NCI-H1694 treated with DMSO at 0.1 percent for 48 hours (cell line): ENCODE results near the gene CPED1.
A peak's percentile ranks its signal among the peaks of the same experiment; 100 is the strongest.
"Not testable (repeated sequence)": the region's sequence is repeated elsewhere in the genome, so short reads cannot be mapped to it uniquely, and the experiment has no call there.

ENCODE experiments used
- DNase-seq: peaks from one replicate; lab custom pipeline; 2025; lab: John Stamatoyannopoulos, UW

The CPED1 gene

DNA sequence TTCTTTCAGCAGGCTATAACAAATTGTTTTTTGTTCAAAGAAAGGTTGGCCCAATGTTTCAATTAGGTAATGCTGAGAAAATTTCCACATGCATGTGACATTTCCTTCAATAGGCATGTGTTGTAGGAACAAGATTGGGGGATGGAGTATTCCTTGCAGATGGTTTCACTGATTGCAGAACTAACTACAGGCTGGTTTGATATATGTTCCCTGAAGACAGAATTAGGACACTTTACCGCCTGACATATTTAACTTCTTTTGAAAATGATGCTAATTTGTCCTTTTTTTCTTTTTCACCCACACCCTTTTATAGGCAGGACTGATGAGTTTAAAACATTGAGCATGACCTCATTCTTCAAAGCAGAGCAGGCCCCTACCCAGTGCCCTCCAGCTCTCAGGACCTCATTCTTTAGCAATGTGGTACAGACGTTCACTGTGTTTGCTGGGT, 163.3 kb downstream of the CPED1 start:
- DNase-seq: no peak

DNA sequence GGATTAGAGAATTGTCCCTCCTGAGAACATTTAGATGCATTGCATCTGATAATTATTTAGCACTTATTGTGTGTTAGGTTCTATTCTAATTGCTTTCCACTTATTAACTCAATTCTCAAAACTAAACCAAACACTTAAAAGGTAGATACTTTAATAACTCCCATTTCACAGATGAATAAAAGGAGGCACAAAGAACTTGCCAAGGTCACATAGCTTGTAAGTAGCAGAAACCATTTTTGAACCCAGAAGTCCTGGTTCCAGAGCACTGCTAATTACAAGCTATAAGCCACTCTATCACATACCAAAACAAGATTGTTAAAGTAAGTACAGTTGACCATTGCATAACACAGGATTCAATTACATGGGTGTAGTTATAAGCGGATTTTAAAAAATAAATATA, 164.9 kb downstream of the CPED1 start:
- no peak for DNase-seq

DNA sequence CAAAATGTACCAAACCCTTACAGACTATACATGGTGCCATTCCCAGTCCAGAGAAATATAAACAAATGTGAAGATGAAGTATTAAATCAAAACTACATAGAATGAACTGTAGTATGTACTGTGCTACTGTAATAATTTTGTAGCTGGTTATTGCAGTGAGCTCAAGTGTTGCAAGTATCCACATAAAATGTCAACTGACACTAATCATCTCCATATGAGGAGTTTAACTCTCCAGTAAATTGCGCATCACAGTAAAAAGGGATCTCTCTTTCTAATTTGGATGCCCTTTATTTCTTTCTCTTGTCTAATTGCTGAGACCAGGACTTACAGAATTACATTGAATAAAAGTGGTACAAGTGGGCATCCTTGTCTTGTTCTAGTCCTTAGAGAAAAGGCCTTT, 165.5 kb downstream of the CPED1 start:
- DNase-seq: no peak

DNA sequence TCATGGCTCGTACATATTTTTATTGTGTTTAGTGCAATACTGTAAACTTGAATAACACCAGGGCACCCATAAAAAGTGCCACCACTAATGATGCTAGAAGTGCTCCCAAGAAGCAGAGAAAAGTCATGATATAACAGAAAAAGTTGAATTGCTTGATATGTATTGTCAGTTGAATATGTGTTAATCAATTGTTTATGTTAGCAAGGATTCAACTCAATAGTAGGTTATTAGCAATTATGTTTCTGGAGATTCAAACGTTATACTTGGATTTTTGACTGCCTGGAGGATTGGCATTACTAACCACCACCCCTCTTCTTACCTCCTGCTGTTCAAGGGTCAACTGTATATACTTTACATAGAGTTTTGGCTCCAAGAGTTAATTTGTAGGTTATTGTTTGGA, 168.3 kb downstream of the CPED1 start:
- no peak for DNase-seq

DNA sequence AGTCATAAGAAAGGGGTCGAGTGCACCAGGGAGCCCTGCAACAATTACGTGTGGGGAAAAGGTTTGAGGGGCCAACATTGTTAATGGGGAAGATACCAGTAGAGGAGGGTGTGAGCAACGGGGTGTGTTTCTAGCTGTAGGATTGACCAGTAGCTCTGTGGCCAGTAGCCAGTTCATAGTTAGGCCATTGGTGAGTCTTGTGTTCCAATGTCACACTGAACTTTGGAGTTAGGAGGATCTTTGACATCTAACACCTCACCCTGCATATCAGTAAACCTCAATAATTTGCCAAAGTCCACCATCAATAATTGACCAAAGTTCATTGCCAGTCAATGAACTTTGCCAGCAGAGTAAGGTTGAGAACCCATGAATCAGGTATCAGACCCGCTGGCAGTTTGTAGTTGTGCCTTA, 168.8 kb downstream of the CPED1 start:
- no peak for DNase-seq

DNA sequence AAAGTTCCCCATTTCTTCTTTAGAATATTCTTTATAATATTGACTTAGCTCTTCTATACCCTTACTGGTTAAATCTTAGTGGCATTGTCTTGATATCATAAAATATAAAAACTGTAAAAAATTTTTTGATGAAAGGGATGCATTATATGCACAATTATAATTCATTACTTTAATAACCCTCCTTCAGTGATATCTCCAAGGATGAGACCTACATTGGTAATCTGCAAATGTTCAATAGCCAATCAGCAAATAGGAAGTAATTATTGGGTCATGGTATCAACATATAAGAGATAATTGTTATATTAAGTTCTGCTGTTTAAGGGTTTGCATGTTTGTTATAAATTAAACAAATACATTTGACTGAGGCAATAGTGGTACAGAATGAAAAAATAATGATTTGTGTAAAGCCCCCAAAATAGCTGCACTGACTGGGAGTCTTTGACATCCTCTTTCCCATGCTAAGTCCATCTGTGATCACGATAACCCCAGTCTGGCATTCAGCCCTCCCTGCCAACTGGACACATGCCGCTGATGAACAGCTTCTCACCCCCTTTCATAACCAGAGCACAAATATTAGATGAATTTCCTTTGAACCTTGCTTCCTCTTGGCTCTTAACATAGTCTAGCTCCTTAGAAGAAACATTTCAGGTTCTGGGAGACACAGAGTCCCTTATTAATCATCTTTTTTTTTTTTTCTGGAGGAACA, 169.5 kb downstream of the CPED1 start:
- no peak for DNase-seq

DNA sequence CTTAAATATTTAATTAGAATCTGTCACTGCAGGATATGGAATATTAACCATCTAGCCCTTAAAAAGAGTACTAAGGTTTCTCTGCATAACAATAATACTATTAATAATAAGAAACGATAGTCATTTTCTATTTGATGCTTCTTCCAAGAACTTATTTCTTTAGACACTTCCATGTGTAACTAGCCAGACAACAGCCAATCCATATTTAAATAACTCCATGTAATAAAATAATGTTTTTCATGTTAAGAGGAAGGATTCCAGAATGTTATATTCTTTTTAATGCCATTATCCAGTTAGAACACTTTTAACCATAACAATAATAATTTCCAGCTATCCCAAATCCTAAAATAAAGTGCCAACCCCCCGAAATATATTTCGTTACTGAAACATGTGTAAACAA, 170.2 kb downstream of the CPED1 start:
- DNase-seq: no peak

DNA sequence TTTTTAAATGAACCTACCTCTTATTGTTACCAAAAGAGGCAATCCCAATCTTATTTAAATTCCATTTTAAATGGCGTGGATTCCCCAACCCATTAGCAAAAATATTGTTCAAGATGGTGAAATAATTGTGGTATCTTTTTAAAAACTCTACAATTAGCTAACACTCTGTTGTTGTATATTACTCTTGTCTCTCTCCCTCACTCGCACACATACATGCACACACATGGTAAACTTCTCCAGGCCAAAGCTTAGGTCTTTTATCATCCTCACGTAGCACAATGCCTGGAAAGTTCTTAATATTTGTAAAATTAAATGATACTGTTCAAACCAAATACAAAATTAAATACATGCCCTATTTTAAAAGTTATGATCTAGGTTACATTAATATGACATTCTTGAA, 171.0 kb downstream of the CPED1 start:
- DNase-seq: no peak

DNA sequence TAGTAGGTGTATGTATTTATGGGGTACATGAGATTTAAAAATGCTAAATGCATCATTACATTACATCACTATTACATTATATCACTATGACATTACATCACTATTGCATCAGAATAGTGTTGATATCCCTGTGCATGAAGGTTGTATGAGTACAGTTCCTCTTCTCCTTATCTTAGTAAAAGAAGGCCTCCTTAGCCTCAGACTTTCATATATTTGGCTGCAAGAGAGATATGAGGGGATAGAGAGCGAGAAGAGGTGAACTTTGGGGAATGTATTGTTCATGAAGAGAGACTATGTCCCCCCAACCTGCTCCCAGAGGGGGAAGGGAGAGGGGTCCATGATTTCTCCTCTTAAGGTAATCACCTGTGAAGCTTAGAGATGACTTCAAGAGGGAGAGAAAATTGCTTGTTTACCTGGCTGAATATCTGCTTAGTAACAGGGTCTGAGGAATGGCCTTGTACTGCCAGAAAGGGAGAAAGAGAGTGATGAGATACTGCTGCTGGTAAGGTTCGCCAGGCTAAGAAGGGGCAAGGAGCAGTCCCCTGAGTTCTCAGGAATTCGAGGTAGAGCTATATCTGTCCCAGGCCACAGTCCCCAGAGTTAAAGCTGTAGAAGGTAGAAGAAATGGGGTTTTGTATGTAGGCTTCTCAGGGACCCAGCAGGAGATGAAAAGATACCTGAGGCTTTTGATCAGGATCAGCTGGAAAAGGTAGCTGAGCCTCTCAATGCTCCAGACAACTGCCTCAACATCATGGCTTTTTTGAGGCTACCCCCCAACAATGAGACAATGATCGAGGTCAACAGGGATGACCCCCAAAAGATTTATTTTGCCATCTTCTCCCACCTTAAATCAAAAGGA, 171.9 kb downstream of the CPED1 start:
- no peak for DNase-seq

DNA sequence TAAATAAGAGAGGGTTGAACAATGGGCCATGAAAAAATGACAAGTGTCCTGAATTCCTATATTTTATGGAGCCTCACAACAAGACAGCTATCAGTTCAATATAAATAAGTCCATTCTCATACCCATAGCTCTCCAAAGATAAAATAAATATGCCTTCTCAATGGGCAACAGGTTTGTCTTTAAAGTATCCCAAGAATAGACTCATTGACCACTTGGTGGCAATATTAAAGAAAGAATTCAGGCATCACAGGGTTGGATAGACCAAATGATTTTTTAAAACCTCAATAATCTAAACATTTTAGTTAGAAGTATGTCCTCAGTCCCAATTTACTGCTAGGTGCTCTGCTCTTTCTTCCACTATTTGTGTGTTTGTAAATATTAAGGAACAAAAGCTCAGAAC, 175.2 kb downstream of the CPED1 start:
- DNase-seq: peak; percentile 7

DNA sequence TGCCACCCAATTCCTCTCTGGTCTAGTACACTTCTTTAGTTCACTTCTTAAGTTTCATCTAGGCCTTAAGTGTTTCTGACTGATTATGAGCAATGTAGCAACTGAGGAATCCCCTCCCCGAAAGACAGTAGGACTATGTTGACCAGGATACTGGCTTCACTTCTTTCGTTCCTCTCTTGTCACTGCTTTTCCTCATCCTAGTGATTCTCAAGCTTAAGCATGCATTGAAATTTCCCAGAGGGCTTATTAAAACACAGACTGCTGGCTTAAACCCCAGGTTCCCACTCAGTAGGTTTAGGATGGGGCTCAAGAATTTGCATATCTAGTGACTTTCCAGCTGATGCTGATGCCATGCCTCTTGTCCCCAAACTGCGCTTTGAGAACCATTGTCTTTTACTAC, 175.7 kb downstream of the CPED1 start:
- no peak for DNase-seq

DNA sequence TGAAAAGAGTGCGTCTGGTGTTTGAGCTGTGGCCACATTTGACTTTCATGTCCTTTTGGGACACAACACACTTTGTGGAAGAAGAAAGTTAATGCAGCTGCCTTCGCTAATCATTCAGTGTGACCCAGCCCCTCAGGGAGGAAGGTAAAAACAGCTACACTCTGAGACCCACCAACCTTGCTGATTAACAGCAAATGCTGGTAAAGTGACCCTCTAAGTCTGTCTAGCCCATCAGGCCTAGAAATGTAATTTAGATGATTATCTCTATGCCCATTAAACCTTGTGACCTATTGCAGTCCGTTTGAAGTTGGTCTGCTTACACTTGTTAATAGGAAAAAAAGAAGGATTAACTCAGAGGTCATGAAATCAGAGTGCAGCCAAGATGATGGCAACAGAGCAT, 178.4 kb downstream of the CPED1 start:
- no peak for DNase-seq

DNA sequence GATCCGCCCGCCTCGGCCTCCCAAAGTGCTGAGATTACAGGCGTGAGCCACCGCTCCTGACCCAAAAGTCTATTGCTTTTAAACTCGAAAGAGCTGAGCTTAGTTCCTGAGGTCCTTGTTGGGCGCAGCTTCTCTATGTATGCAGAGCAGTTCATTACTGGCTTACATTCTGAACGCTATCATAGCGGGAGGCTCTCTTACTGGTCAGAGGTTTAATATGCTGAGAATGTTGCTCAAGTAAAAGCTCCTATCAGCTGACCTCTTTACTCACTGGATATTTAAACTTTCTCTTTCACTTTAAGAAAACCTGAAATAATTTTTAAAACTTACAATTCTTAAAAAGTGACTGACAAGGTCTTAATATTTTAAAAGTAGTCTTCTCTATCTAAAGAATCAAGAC, 179.5 kb downstream of the CPED1 start:
- DNase-seq: no peak

DNA sequence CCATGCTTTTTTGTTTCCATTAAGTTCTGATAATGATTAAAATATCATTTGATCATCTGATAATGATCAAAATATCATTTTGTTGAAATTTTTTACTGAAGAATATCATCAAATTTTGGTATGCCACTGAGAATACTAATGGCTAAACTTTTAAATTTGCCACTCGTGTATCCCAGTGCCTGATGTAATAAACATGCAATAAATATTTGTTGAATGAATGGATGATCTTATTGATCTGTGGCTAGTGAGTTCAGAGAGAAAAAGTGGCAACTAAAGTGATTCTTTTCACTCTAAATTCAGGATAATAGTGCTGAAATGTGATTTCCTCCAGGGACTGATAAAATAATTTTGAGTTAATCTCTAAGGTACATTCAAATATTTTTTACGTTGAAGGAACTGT, 181.0 kb downstream of the CPED1 start:
- no peak for DNase-seq

DNA sequence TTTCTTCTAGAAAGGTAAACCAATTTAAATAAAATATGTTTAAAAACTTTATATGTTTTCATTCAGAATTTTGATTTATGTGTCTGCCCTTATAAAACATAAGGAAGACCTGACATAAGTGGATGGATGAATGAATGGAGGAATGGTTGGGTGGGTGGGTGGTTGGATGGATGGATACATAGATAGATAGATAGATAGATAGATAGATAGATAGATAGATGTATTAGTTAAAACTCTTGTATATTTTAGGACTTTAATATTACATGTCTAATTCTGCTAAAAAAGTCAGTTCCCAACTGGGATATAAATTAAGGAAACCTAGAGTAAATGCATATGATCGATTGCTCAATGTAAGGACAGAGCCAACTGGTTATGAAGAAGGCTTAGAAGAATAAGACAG, 184.0 kb downstream of the CPED1 start:
- no peak for DNase-seq

DNA sequence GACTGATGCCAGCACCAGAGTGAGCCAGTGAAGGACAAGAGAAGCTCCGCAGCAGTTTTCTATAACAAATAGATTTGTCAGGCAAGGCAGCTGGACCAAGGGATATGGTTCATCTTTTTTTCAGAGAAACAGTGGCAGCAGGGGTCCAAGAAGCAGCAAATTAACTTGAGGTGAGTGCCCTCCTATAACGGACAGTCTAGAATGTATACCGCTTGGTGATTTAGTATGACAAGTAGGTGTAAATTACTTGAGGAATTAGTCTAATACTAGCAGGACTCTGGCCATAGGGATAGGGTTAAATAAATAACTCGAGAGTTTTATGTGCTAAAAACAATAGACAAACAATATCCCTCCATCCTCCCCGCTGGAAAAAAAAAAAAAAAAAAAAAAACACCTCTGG, 187.3 kb downstream of the CPED1 start:
- DNase-seq: no peak

DNA sequence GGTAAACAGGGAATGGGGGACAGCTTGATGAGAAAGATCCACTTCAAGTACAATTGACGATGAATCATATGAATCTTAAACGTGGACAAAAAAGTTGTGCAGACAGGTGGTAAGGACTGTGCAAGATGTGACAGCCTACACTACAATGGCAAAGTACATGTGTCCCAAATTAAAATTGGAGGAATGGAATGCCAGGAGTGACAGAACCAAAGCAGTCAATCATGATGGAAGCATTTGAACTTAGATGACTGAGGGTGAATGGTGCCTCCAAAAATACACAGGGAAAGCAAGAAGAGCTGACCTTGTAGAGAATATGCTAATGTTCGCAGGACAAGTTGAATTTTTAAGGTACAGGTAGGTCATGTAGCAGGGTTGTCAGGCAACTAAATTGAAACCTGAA, 189.9 kb downstream of the CPED1 start:
- DNase-seq: no peak

DNA sequence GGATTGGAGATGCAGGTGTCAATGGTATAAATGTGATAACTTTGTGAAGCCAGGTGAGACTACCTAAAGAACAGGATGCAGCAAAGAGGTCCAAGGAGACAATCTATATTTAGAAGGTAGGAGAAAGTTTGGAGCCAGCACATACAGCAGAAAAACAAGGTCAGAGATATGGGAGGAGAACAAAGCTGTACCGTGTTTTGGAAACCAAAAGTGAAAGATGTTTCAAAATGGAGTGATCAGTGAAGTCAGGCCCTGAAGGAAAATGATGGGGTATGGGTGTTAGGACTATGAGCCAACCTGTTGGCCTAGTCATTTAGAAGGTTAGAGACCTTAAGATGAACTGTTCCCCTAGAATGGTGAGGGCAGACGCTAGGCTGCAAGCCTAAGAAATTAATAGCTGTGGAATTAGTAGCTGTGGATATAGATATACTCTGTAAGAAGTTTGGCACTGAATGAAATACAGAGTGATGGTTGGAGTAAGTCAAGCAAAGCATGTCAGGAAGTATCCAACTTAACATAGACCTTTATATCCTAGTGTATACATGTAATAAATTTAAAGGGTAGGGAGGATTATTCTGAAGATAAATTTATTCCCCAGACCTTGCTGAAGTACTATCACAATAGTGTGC, 190.5 kb downstream of the CPED1 start:
- no peak for DNase-seq

DNA sequence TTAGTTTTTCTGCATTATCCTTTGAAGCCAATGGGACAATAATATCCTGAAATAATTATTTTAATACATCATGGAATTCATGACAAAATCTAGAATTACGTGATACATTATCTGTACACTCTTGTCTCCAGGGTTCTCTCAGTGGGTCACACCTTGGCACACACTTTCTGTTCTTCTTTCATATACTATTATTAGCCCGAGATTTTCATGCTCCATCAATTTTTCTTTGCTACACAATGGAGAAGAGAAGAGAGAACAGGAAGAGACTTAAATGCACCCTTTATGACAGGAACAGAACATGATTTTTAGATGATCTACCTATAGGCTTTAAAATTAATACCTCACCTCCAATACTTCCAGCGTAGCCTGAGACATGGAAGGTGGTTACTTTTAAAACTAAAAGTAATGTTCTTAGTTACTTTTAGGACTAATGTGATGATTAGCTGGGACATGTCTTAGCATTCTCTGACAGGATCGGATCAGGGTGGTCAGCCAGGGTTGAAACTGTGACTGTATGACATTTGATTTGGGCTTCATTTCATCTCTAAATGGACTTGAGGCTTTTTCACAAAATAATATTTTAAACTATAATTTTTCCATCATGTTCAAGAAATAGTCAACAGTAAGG, 192.0 kb downstream of the CPED1 start:
- no peak for DNase-seq

DNA sequence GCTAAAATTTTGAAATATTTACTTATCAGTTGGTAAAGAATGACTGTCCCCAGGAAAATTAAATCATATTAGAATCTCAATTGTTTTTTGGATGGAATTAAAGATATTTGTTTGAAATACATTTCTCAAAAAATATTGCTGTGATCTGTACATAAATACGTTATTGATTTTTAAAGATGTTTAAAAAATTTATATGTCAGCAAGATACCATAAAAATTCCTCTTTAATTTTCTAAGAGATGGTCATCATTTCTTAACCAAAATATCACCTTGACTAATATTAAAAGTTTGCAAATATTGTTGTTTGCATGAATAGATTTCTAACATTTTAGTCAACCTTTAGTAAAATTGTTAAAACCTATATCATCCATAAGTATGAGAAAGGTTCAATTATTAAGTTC, 192.8 kb downstream of the CPED1 start:
- DNase-seq: no peak

DNA sequence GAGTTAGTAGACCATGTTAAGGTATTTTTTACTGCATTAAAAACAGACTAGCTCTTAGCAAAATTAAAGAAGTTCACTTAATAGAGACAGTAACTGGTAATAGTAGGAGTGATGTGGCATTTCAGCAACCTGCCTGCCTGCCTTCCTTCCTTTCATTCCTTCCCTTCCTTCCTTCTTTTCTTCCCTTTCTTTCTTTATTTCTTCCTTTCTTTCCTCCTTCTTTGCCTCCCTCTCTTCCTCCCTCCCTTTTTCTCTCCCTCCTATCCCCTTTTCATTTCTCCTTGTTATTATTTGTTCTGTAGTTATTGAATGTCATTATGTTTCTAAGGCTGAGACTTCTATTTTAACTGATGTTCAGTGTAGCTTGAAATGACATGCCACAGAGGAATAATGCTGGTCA, 193.8 kb downstream of the CPED1 start:
- DNase-seq: no peak

DNA sequence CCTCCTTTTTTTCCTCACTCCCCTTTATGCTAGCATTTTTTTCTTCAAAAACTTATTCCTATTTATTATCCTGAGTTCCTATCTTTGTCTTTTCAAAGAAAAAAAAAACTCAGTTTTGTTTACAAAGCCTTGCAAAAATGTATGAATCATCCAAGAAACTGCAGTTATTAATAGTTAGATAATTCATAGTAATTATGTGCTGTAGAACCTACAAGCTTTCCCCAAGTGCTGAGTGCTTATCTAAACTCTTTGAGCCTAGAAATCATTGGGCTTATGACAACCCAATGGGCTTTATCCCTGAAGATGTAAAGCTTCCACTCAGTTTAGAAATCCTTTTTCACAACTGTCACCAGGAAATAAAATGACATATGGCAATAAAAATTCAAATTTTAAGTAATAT, 194.4 kb downstream of the CPED1 start:
- DNase-seq: no peak

DNA sequence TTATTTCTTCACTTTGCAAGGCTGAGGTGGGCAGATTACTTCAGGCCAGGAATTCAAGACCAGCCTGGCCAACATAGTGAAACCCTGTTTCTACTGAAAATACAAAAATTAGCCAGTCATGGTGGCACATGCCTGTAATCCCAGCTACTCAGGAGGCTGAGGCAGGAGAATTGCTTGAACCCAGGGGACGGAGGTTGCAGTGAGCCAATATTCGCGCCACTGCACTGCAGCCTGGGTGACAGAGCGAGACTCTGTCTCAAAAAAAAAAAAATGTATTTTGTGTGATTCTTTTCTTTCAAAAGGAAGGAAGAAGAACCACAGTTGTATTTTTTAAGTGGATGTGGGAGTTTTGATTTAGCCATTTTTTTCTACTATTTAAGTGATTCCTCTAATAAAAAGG, 195.4 kb downstream of the CPED1 start:
- not testable (repeated sequence) for DNase-seq
